B cell (primary cell): ENCODE measurements around the gene PLA2G3.

Source experiments
- CTCF ChIP-seq: fragments of 200-600 bp; IDR thresholded peaks from one replicate; pipeline ENCODE4 v1.8.0; 2022; ENCODE audit warnings: antibody characterized with exemption, mild to moderate bottlenecking
- EZH2 ChIP-seq: IDR thresholded peaks from 2 replicates; pipeline ENCODE4 v1.6.1; 2012; ENCODE audit warnings: borderline replicate concordance, low read depth, mild to moderate bottlenecking, moderate library complexity, low read length; ENCODE audit not compliant: insufficient read depth, poor library complexity, severe bottlenecking

GRCh38 chr22:31097941-31098631 is 42.2 kb downstream of the PLA2G3 start:
- TF ChIP-seq CTCF (no peak), EZH2 (no peak)
